Measurements from ENCODE around the gene PARP2.
"Not testable (repeated sequence)": the region's sequence is repeated elsewhere in the genome, so short reads cannot be mapped to it uniquely, and the experiment has no call there.

- not testable (repeated sequence) for TF ChIP-seq POLR2A (IDR thresholded peaks at IDR 0.05; ENCODE audit: low read depth, low read length); POLR2AphosphoS5 (IDR thresholded peaks at IDR 0.05; ENCODE audit: low read depth, low read length); TAF1 (IDR thresholded peaks at IDR 0.05; ENCODE audit: borderline replicate concordance, low read depth, low read length)
These were observed 2.4 kb upstream of the PARP2 start for GRCh38 chr14:20341032-20341431.
